ENCODE results near the gene USP31.

Gene USP31

GRCh38 chr16:23149267-23149992 lies at the start of gene USP31:
Gene USP31 (minus strand): TSS chr16:23149452. CDS start chr16:23149270, 182 bp downstream.
- DNase-seq, result peak; percentile 62

GRCh38 chr16:23196539-23196938 lies 47.3 kb upstream of the USP31 start:
- no peak for DNase-seq

GRCh38 chr16:23195366-23195978 lies 46.2 kb upstream of the USP31 start:
- no peak for DNase-seq

GRCh38 chr16:23194497-23195221 lies 45.4 kb upstream of the USP31 start:
- no peak for DNase-seq

- no peak for DNase-seq
Observed at GRCh38 chr16:23188911-23189310, 39.7 kb upstream of the USP31 start.

GRCh38 chr16:23187341-23187740 lies 38.1 kb upstream of the USP31 start:
- no peak for DNase-seq

- no peak for DNase-seq
Observed at GRCh38 chr16:23186171-23186570, 36.9 kb upstream of the USP31 start.

GRCh38 chr16:23185656-23186055 lies 36.4 kb upstream of the USP31 start:
- DNase-seq, result no peak

- no peak for DNase-seq
Observed at GRCh38 chr16:23183543-23183862, 34.3 kb upstream of the USP31 start.

GRCh38 chr16:23182679-23183542 lies 33.7 kb upstream of the USP31 start, which contains the start of gene SCNN1G:
Gene SCNN1G (plus strand): TSS chr16:23182745. CDS start chr16:23186272, 3,527 bp downstream.
- no peak for DNase-seq

- DNase-seq, result peak; percentile 80
Observed at GRCh38 chr16:23182206-23182678, 33.0 kb upstream of the USP31 start.

- DNase-seq, result no peak
Observed at GRCh38 chr16:23181506-23181905, 32.3 kb upstream of the USP31 start.

- DNase-seq, result no peak
Observed at GRCh38 chr16:23175651-23176050, 26.4 kb upstream of the USP31 start.

- no peak for DNase-seq
Observed at GRCh38 chr16:23174622-23175021, 25.4 kb upstream of the USP31 start.

- no peak for DNase-seq
Observed at GRCh38 chr16:23172994-23173393, 23.7 kb upstream of the USP31 start.

- DNase-seq, result no peak
Observed at GRCh38 chr16:23172583-23172982, 23.3 kb upstream of the USP31 start.

GRCh38 chr16:23164736-23165135 lies 15.5 kb upstream of the USP31 start:
- no peak for DNase-seq

GRCh38 chr16:23163921-23164320 lies 14.7 kb upstream of the USP31 start:
- no peak for DNase-seq

GRCh38 chr16:23160574-23160973 lies 11.3 kb upstream of the USP31 start:
- DNase-seq, result no peak

- DNase-seq, result no peak
Observed at GRCh38 chr16:23160082-23160481, 10.8 kb upstream of the USP31 start.

- DNase-seq, result no peak
Observed at GRCh38 chr16:23158114-23158513, 8.9 kb upstream of the USP31 start.

- no peak for DNase-seq
Observed at GRCh38 chr16:23156946-23157460, 7.8 kb upstream of the USP31 start.

GRCh38 chr16:23156110-23156509 lies 6.9 kb upstream of the USP31 start:
- DNase-seq, result no peak
